H1 (cell line): ENCODE results near the gene CENPM. TPM values are rescaled to one million over a fixed set of nuclear protein-coding genes. Genes with fewer than 3 reads are reported as not detected.
A peak's percentile ranks its signal among the peaks of the same experiment; 100 is the strongest.

ENCODE experiments used
- CTCF ChIA-PET: fragments of 300-600 bp; sonication (Branson Sonifier 250); formaldehyde crosslinking; loops from one replicate; lab custom pipeline; 2021; ENCODE audit not compliant: partially characterized antibody; lab: Charles Lee
- POLR2A ChIA-PET: fragments of 300-600 bp; sonication (Branson Sonifier 250); formaldehyde crosslinking; loops from one replicate; lab custom pipeline; 2021; ENCODE audit warnings: inconsistent platforms; ENCODE audit not compliant: partially characterized antibody; lab: Charles Lee
- DNase-seq, 2 experiments: peaks; one replicate each; pipeline versions ENCODE4 v3.0.0 to v3.0.0-alpha.2; 2010 to 2022; ENCODE audit warnings: low spot score in 2 of 2, low read depth in 1 of 2, mixed read lengths in 1 of 2
- FAIRE-seq: peaks from 2 replicates; lab custom pipeline; 2011; peaks lifted over from hg19 to GRCh38; lab: Jason Lieb, UNC
- H2AFZ ChIP-seq: 2 replicates; pipeline ENCODE4 v1.8.1; 2012; ENCODE audit warnings: low read length, inconsistent platforms
- H2AK5ac ChIP-seq: 2 replicates; pipeline ENCODE4 v1.6.1; 2013; ENCODE audit warnings: low read depth, low read length
- H2BK120ac ChIP-seq: replicated peaks from 2 replicates; pipeline ENCODE3; 2013; ENCODE audit warnings: low read depth, low read length, inconsistent platforms
- H2BK12ac ChIP-seq: 2 replicates; pipeline ENCODE4 v1.6.1; 2013; ENCODE audit warnings: low read depth, low read length
- H2BK15ac ChIP-seq: 2 replicates; pipeline ENCODE4 v1.6.1; 2013; ENCODE audit warnings: low read length
- H2BK20ac ChIP-seq: 2 replicates; pipeline ENCODE4 v1.6.1; 2013; ENCODE audit warnings: low read length
- H2BK5ac ChIP-seq: 2 replicates; pipeline ENCODE4 v1.6.1; 2013; ENCODE audit warnings: low read depth, low read length
- H3K14ac ChIP-seq: 2 replicates; pipeline ENCODE4 v1.6.1; 2013; ENCODE audit warnings: inconsistent platforms; ENCODE audit not compliant: insufficient read length
- H3K18ac ChIP-seq: 2 replicates; pipeline ENCODE4 v1.6.1; 2013; ENCODE audit warnings: low read length; ENCODE audit errors: extremely low read depth
- H3K23ac ChIP-seq: 2 replicates; pipeline ENCODE4 v1.6.1; 2013; ENCODE audit warnings: inconsistent platforms; ENCODE audit not compliant: insufficient read length
- H3K23me2 ChIP-seq: 2 replicates; pipeline ENCODE4 v1.6.1; 2013; ENCODE audit warnings: low read depth, low read length
- H3K27ac ChIP-seq: 2 replicates; pipeline ENCODE4 v1.6.1; 2011; ENCODE audit warnings: low read depth, low read length, inconsistent platforms
- H3K27me3 ChIP-seq, 4 experiments: replicated peaks in 1 of 4; 1 replicate in 1 of 4; 2 replicates in 3 of 4; pipeline versions ENCODE4 v1.6.1 to v1.8.1; 2011 to 2013; ENCODE audit warnings: low read length in 3 of 4, mild to moderate bottlenecking in 3 of 4, inconsistent platforms in 2 of 4, mixed read lengths in 2 of 4, moderate library complexity in 1 of 4; ENCODE audit not compliant: control insufficient read depth in 3 of 4, insufficient read depth in 3 of 4; ENCODE audit errors: extremely low read depth in 1 of 4
- H3K36me3 ChIP-seq, 4 experiments: 2 replicates each; pipeline versions ENCODE4 v1.6.1 to v1.8.1; 2011 to 2013; ENCODE audit warnings: mild to moderate bottlenecking in 4 of 4, low read length in 3 of 4, moderate library complexity in 2 of 4, control low read depth in 1 of 4, inconsistent platforms in 1 of 4; ENCODE audit not compliant: insufficient read depth in 4 of 4, control insufficient read depth in 2 of 4
- H3K4ac ChIP-seq: replicated peaks from 2 replicates; pipeline ENCODE3; 2013; ENCODE audit warnings: low read length, low read depth, mixed read lengths, inconsistent platforms; ENCODE audit not compliant: insufficient read length
- H3K4me1 ChIP-seq, 4 experiments: replicated peaks in 1 of 4; 1 replicate in 1 of 4; 2 replicates in 3 of 4; pipeline versions ENCODE4 v1.6.1 to v1.8.1; 2011 to 2013; ENCODE audit warnings: low read length in 3 of 4, inconsistent platforms in 2 of 4, mixed read lengths in 1 of 4; ENCODE audit not compliant: insufficient read depth in 4 of 4, control insufficient read depth in 3 of 4
- H3K4me2 ChIP-seq, 2 experiments: 2 replicates each; pipeline versions ENCODE4 v1.6.1 to v1.8.1; 2011 to 2013; ENCODE audit warnings: low read depth in 2 of 2, low read length in 2 of 2, control low read depth in 1 of 2, inconsistent platforms in 1 of 2, mild to moderate bottlenecking in 1 of 2; ENCODE audit not compliant: insufficient read depth in 1 of 2
- H3K4me3 ChIP-seq, 4 experiments: fragments of 200-600, 300-600 bp in 1 of 4; sonication (generic), shearing (Covaris generic), sonication (Bioruptor Twin) in 1 of 4; 2 replicates each; pipeline versions ENCODE4 v1.5.1 to v1.8.1; 2011 to 2016; ENCODE audit warnings: low read length in 4 of 4, low read depth in 3 of 4, control low read depth in 2 of 4, inconsistent platforms in 2 of 4, mild to moderate bottlenecking in 2 of 4, mixed read lengths in 1 of 4, moderate library complexity in 1 of 4; ENCODE audit not compliant: insufficient read depth in 2 of 4; ENCODE audit errors: extremely low read depth in 1 of 4
- H3K56ac ChIP-seq: replicated peaks from 2 replicates; pipeline ENCODE3; 2013; ENCODE audit warnings: low read depth, mild to moderate bottlenecking, mixed read lengths, low read length, inconsistent platforms; ENCODE audit not compliant: insufficient read length
- H3K79me1 ChIP-seq: 2 replicates; pipeline ENCODE4 v1.6.1; 2013; ENCODE audit warnings: low read depth, low read length, control low read depth
- H3K79me2 ChIP-seq, 2 experiments: 2 replicates each; pipeline versions ENCODE4 v1.6.1 to v1.8.1; 2012 to 2013; ENCODE audit warnings: low read length in 2 of 2, mild to moderate bottlenecking in 2 of 2, inconsistent platforms in 1 of 2; ENCODE audit not compliant: insufficient read depth in 2 of 2, control insufficient read depth in 1 of 2
- H3K9ac ChIP-seq, 4 experiments: replicated peaks in 1 of 4; 1 replicate in 1 of 4; 2 replicates in 3 of 4; pipeline versions ENCODE4 v1.6.1 to v1.8.1; 2011 to 2013; ENCODE audit warnings: low read depth in 3 of 4, low read length in 3 of 4, control low read depth in 2 of 4, mild to moderate bottlenecking in 2 of 4, moderate library complexity in 2 of 4, inconsistent platforms in 1 of 4; ENCODE audit errors: extremely low read depth in 1 of 4
- H3K9me3 ChIP-seq, 2 experiments: 2 replicates each; pipeline versions ENCODE4 v1.6.1 to v1.8.1; 2012 to 2013; ENCODE audit warnings: mild to moderate bottlenecking in 2 of 2, moderate library complexity in 2 of 2, control low read depth in 1 of 2, inconsistent platforms in 1 of 2, low read depth in 1 of 2, low read length in 1 of 2, mixed read lengths in 1 of 2; ENCODE audit not compliant: insufficient read depth in 2 of 2
- H4K20me1 ChIP-seq, 2 experiments: replicated peaks in 1 of 2; 2 replicates each; pipeline versions ENCODE3 to v1.8.1; 2011 to 2013; ENCODE audit warnings: inconsistent platforms in 2 of 2, low read length in 2 of 2, mild to moderate bottlenecking in 1 of 2; ENCODE audit not compliant: insufficient read depth in 2 of 2, control insufficient read depth in 1 of 2
- H4K5ac ChIP-seq: 2 replicates; pipeline ENCODE4 v1.6.1; 2013; ENCODE audit warnings: low read length, low read depth, mixed read lengths, inconsistent platforms; ENCODE audit not compliant: insufficient read length
- H4K8ac ChIP-seq: 2 replicates; pipeline ENCODE4 v1.8.0; 2013; ENCODE audit warnings: mild to moderate bottlenecking, moderate library complexity, low read length, inconsistent platforms; ENCODE audit not compliant: insufficient read depth; ENCODE audit errors: extremely low read depth
- H4K91ac ChIP-seq: replicated peaks from 2 replicates; pipeline ENCODE3; 2013; ENCODE audit warnings: low read length, mixed read lengths, inconsistent platforms; ENCODE audit not compliant: insufficient read length
- CBX5 ChIP-seq: fragments of 300-800, 300-1000 bp; sonication (generic); IDR thresholded peaks from 2 replicates; pipeline ENCODE4 v1.7.1; 2016; ENCODE audit warnings: antibody characterized with exemption, low read length, low read depth
- HDAC6 ChIP-seq: IDR thresholded peaks from one replicate; pipeline ENCODE4 v1.7.1; 2012; ENCODE audit warnings: low read depth, mild to moderate bottlenecking, inconsistent platforms, low read length, moderate library complexity
- RAD21 ChIP-seq, 2 experiments: IDR thresholded peaks in 1 of 2; conservative IDR thresholded peaks in 1 of 2; 2 replicates each; pipeline ENCODE4 v1.6.1; 2011; ENCODE audit warnings: low read depth in 2 of 2, low read length in 2 of 2, improper control_type of control experiment in 1 of 2, inconsistent platforms in 1 of 2, mild to moderate bottlenecking in 1 of 2, moderate library complexity in 1 of 2
- TAF7 ChIP-seq: optimal IDR thresholded peaks from 2 replicates; pipeline ENCODE3; 2011; ENCODE audit warnings: low read depth, mild to moderate bottlenecking, inconsistent platforms, low read length, moderate library complexity, borderline replicate concordance
- ZNF274 ChIP-seq: IDR thresholded peaks from 2 replicates; pipeline ENCODE4 v1.7.0; 2012; ENCODE audit warnings: low read length, borderline replicate concordance; ENCODE audit errors: extremely low read depth
- WGBS, 2 experiments: shearing (Covaris generic) in 1 of 2; methylation state at CpG; one replicate each; pipeline versions ENCODE4 v1.1.6 to v1.1.7; 2013 to 2015; ENCODE audit warnings: low lambda C conversion rate in 2 of 2, mixed read lengths in 2 of 2, inconsistent platforms in 1 of 2, low coverage in 1 of 2, missing lambda C conversion rate in 1 of 2; ENCODE audit not compliant: insufficient replicate concordance in 2 of 2, insufficient coverage in 1 of 2, insufficient read length in 1 of 2; ENCODE audit errors: extremely low coverage in 1 of 2, missing lambda C conversion rate in 1 of 2; 5-methylcytosine and 5-hydroxymethylcytosine counted together
- polyA plus RNA-seq, 7 experiments: library from polyadenylated mRNA; depleted of rRNA in 3 of 7; stranded (reverse) in 5 of 7; unstranded in 2 of 7; fragments of >200 nt in 5 of 7; fragments of 200-250 nt in 2 of 7; gene quantifications; 1 replicate in 5 of 7; 2 replicates in 1 of 7; 4 replicates in 1 of 7; pipeline versions ENCODE4 v1.2.1 to v1.2.3, GENCODE V29; 2011 to 2013; ENCODE audit warnings: missing spikeins in 2 of 7, mixed read lengths in 2 of 7
- total RNA-seq: library from RNA; stranded (reverse); fragmentation: NEBNext Ultra II Directional; extraction: Animal tissue kit (Norgen Biotek cat#: 25700); gene quantifications from 2 replicates; pipeline ENCODE4 v1.2.1, GENCODE V29; 2021
- TF ChIP-seq, protein P1 (sequence below), 3 experiments: IDR thresholded peaks; 1 replicate in 2 of 3; 2 replicates in 1 of 3; pipeline versions ENCODE4 v1.5.1 to v1.6.1; 2011; ENCODE audit warnings: low read length in 3 of 3, mild to moderate bottlenecking in 3 of 3, inconsistent platforms in 2 of 3, low read depth in 1 of 3, moderate library complexity in 1 of 3; ENCODE audit not compliant: insufficient read depth in 1 of 3; ENCODE audit errors: control extremely low read depth in 1 of 3

The CENPM gene
- total and polyA plus RNA-seq, 2 of the 8 experiments (the other 6 are each of a cell fraction or from before 2014, with no cell fraction given) = 32.0 to 80.4 TPM

DNA sequence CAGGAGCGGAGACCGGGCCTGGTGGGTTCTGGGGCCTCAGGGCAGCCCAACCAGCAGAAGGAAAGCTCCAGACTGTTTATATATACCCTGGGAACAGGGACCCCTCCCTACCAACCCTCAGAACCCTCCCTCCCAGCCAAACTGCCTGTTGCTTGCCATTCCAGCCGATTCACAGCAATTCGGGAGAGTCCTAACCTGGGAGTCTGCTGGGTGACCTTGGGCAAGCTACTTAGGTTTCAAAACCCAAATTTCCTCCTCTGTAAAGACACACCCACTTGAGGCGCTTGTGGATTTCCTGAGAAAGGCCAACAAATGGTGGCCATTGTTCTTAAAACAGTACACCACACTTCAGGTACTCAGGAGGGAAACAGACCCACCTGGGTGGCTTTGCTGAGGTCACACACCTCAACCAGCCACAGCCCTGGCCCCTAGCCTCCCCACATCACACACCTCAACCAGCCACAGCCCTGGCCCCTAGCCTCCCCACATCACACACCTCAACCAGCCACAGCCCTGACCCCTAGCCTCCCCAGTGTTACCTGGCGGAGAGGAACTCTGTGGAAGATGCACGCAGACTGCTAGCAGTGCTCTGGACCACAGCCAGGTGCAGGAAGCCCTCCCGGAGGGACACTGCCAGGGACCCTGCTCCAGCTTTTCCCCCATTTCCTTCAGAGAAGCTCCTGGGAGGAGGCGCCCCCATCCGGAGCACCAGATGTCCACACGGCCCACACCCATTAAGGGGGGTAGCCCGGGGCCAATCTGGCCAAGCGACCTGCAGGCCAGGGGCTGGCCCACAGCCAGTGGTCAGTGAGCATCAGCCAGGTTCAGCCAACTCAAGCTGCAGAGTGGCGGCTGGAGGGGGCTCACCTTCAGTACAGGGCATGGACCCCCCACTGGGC, 38.3 kb downstream of the CENPM start:
- FAIRE-seq (no peak), DNase-seq (peak in 1 of 2 experiments; percentile 69)
- Histone ChIP-seq H3K18ac (no peak overlapping the region; the same call in 1 of the 2 replicates), H3K27ac (no peak overlapping the region), H4K8ac (no peak overlapping the region), H2BK120ac (no peak overlapping the region), H4K5ac (no peak overlapping the region), H2BK15ac (no peak overlapping the region), H3K23ac (no peak overlapping the region), H2AK5ac (no peak overlapping the region), H3K4me2 (no peak overlapping the region), H3K36me3 (peaks cover 5 to 28% (median 13%) of the 10 kb centered on the region in 4 experiments; a peak in 5 of 8 replicates), H3K27me3 (peaks cover 42 to 54% (median 50%) of the 10 kb centered on the region in 4 experiments), H4K91ac (no peak overlapping the region), H2BK12ac (no peak overlapping the region), H3K9ac (no peak overlapping the region), H3K79me2 (no peaks in the 10 kb centered on the region), H3K79me1 (no peaks in the 10 kb centered on the region), H3K4me1 (peaks cover 0 to 28% (median 11%) of the 10 kb centered on the region in 4 experiments; a peak in 6 of 7 replicates), H3K14ac (no peak overlapping the region), H3K56ac (no peak overlapping the region), H2BK20ac (no peak overlapping the region), H3K4ac (no peak overlapping the region), H2BK5ac (no peak overlapping the region), H3K23me2 (peaks cover 2% of the 10 kb centered on the region; the same call in 1 of the 2 replicates), H4K20me1 (peaks cover 21 to 31% of the 10 kb centered on the region in 2 experiments), H3K9me3 (no peaks in the 10 kb centered on the region; a peak in 1 of 4 replicates), H2AFZ (no peak overlapping the region), H3K4me3 (no peak overlapping the region)
- ChIA-PET POLR2A (interaction anchor here (0.9 to 3.5 kb wide), 8 partner anchors 8 to 64 kb away, joined by 3 to 19 read pairs (median 7); partner anchors contain the start of gene TNFRSF13C), CTCF (interaction anchor here (0.6 to 5.2 kb wide), 9 partner anchors 9 to 212 kb away, joined by 3 to 32 read pairs (median 3); partner anchors contain the start of gene TNFRSF13C)
- TF ChIP-seq CBX5 = no peak
- TF ChIP-seq ZNF274 = no peak
- peak; percentile 30 for TF ChIP-seq TAF7
- TF ChIP-seq, protein P1, sequence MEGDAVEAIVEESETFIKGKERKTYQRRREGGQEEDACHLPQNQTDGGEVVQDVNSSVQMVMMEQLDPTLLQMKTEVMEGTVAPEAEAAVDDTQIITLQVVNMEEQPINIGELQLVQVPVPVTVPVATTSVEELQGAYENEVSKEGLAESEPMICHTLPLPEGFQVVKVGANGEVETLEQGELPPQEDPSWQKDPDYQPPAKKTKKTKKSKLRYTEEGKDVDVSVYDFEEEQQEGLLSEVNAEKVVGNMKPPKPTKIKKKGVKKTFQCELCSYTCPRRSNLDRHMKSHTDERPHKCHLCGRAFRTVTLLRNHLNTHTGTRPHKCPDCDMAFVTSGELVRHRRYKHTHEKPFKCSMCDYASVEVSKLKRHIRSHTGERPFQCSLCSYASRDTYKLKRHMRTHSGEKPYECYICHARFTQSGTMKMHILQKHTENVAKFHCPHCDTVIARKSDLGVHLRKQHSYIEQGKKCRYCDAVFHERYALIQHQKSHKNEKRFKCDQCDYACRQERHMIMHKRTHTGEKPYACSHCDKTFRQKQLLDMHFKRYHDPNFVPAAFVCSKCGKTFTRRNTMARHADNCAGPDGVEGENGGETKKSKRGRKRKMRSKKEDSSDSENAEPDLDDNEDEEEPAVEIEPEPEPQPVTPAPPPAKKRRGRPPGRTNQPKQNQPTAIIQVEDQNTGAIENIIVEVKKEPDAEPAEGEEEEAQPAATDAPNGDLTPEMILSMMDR (IDR thresholded peaks at IDR 0.05; ENCODE audit: control extremely low read depth in 1 of 3, insufficient read depth in 1 of 3, low read depth in 1 of 3, low read length in 3 of 3) = peak in 1 of 3 experiments; percentile 13; a peak in 1 of 4 replicates
- peak in 1 of 2 experiments; percentile 31; a peak in 1 of 4 replicates for TF ChIP-seq RAD21 (IDR thresholded peaks at IDR 0.05 in 1 of 2, conservative IDR thresholded peaks at IDR 0.05 in 1 of 2; ENCODE audit: low read depth in 2 of 2, low read length in 2 of 2)
- TF ChIP-seq HDAC6 = no peak
- WGBS, 2 experiments = 81% methylated on average over 13 of the region's 14 CpGs; no CpG with 5 or more reads in 1 of the 2 experiments
